GM18505 (cell line): ENCODE data around the gene CSH2.
"Not testable (repeated sequence)": the region's sequence is repeated elsewhere in the genome, so short reads cannot be mapped to it uniquely, and the experiment has no call there.

Source experiments
- ATAC-seq: cut with Tn5 transposase; IDR thresholded peaks from one replicate; pipeline ENCODE4 v1.9.1; 2021; ENCODE audit not compliant: unreplicated experiment
- POLR2A ChIP-seq: IDR thresholded peaks from 4 replicates; pipeline ENCODE4 v1.6.1; 2011; ENCODE audit warnings: borderline replicate concordance; ENCODE audit not compliant: insufficient read depth, insufficient read length; ENCODE audit errors: extremely low read depth

Gene CSH2

DNA sequence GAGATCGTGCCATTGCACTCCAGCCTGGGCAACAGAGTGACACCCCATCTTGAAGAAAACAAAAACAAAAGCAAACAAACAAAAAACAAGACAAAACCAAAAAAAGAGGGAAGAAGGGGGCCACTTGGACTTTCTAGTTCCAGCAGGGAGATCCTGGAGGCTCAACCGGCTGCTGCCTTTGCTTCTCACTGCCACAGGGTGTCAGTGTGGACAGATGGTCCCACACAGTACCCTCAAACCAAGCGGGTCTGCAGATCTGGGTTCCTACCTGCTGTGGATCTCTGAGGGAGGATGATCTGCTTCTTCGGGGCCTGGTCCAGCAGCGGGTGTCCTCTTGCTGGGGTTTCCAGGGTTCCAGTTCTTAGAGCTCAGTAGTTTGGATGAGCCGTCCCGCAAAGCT, 6.9 kb downstream of the CSH2 start:
- ATAC-seq = not testable (repeated sequence)

GRCh38 chr17:63859257-63859656, 14.2 kb downstream of the CSH2 start:
- no peak for ATAC-seq
- TF ChIP-seq POLR2A = no peak

GRCh38 chr17:63856425-63856824, 17.1 kb downstream of the CSH2 start:
- ATAC-seq = not testable (repeated sequence)

GRCh38 chr17:63855185-63855584, 18.3 kb downstream of the CSH2 start:
- no peak for ATAC-seq
- TF ChIP-seq POLR2A = no peak

DNA sequence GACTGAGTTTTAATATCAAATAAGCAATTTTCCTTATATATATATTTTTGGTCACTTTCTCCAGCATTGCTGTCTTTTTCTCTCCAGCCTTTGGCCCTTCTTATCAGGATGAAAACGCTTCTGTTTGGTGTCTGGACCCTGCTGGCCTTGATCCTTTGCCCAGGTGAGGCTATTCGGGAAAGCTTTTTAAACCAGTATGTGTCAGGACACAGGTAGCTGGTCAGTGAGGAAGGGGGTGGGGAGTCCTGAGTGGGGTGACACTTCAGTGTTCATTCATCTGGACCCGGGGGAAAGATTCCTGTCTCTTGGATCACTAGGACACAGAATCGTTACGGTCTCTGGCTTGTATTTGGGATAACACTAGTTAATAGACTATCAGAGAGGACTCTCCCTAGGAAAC, 18.8 kb downstream of the CSH2 start:
- no peak for ATAC-seq
- TF ChIP-seq POLR2A = no peak

DNA sequence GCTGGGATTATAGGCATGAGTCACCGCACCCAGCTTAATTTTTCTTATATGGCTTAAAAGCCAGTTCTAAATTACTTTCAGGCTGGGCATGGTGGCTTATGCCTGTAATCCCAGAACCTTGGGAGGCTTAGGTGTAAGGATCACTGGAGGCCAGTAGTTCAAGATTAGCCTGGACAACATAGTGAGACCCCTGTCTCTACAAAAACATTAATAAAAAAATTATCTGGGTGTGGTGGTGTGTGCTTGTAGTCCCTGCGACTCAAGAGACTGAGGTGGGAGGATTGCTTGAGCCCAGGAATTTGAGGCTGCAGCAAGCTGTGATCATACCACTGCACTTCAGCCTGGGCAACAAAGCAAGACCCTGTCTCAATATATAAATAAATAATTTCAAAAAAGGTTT, 20.2 kb downstream of the CSH2 start:
- TF ChIP-seq POLR2A = no peak

DNA sequence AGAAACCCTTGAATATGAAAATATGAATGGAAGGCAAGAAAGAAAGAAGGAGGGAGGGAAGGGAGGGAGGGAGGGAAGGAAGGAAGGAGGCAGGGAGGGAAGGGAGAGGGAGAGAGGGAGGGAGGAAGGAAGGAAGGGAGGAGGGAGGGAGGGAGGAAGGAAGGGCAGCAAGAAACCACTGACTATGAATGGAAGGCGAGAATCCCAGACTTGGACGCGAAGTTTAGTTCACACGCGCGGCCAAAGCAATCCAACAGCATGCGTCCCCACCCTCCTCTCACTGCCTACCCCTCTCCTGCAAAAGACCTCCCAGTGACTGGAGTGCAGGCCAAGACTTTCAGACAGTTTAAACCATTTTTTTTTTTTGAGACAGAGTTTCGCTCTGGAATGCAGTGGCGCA, 23.1 kb downstream of the CSH2 start:
- no peak for TF ChIP-seq POLR2A

More for the DNA sequence above, 20.2 kb downstream of the CSH2 start:
- ATAC-seq = no peak

GRCh38 chr17:63848834-63849689, 24.4 kb downstream of the CSH2 start:
- peak; percentile 78 for ATAC-seq
- no peak for TF ChIP-seq POLR2A

More for the DNA sequence above, 23.1 kb downstream of the CSH2 start:
- ATAC-seq = no peak

GRCh38 chr17:63847525-63848249, 25.8 kb downstream of the CSH2 start:
- no peak for TF ChIP-seq POLR2A
- ATAC-seq = no peak

- TF ChIP-seq POLR2A = no peak
- ATAC-seq = no peak
Measured at GRCh38 chr17:63845509-63845908, 28.0 kb downstream of the CSH2 start.

- no peak for ATAC-seq
- no peak for TF ChIP-seq POLR2A
Measured at GRCh38 chr17:63843910-63844677, 29.4 kb downstream of the CSH2 start.

GRCh38 chr17:63843387-63843888, 30.0 kb downstream of the CSH2 start:
- not testable (repeated sequence) for ATAC-seq
- TF ChIP-seq POLR2A = peak; percentile 35

DNA sequence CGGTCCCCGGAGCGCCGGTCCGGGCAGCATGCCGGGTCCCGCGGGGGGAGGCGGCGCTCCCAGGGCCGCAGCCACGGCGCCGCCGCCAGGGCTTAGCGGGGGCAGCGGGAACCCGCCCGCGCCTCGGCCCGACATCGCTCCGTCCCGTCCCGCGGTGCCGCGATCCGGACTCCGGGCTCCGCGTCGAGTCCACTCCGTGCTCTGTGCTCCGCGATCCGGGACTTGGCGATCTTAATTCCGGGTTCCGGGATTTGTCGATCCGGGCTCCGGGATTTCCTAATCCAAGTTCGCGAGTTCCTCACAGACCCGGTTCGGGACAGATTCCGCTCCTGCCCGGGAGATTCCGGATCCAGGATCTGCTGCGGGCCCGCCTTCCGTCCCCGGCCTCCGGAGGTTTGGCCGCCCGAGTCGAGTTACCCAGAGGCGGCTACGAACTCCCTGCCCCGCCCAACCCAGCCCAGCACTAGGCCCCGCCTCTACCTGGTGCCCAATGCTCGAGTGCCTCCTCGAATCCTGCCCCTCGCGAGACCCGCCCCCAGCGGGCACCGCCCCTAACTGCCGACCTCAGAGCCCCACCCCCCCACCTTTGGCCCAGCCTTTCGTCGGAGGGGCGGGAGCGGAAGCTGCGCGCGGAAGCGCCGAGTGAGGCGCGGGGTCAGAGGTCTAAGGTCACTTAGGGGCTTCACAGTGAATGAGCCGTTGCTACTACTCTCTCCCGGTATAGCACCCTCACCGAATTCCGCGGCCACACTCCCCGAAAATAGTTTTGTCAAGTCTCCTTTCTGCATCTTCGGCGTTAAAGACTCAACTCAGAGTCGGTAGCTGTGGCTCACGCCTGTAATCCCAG, 30.7 kb downstream of the CSH2 start, which contains the start of gene SMARCD2:
TSS of gene SMARCD2 (minus strand) at position 146 of the 847 bp plus-strand sequence. CDS start at position 135, 11 bp downstream.
- peak; percentile 90 for TF ChIP-seq POLR2A
- peak; percentile 72 for ATAC-seq

GRCh38 chr17:63842173-63842539, 31.3 kb downstream of the CSH2 start:
- no peak for TF ChIP-seq POLR2A
- ATAC-seq = peak; percentile 28
